Heart right ventricle (tissue), 16 donors: ENCODE results near the gene TDRD10. TPM values are rescaled to one million over a fixed set of nuclear protein-coding genes. Genes with fewer than 3 reads are reported as not detected.

Experiments
- ATAC-seq, 8 donors: fragments of 200-7000 bp; cut with Tn5 transposase; one replicate each; pipeline ENCODE4 v1.9.1; 2020; ENCODE audit warnings: mild to moderate bottlenecking in 8 of 8, moderate library complexity in 8 of 8, moderate number of reproducible peaks in 1 of 8
- DNase-seq, 2 donors: peaks; one replicate each; pipeline ENCODE4 v3.0.0-alpha.2; 2020
- H3K27ac ChIP-seq, 10 donors: fragments of 200-600 bp; sonication (generic) in 2 of 10; one replicate each; pipeline versions ENCODE4 v1.5.0 to v1.8.0; 2020 to 2022; ENCODE audit warnings: mild to moderate bottlenecking in 3 of 10
- H3K27me3 ChIP-seq, 7 donors: fragments of 200-600 bp; one replicate each; pipeline ENCODE4 v1.8.0; 2021 to 2022; ENCODE audit warnings: mild to moderate bottlenecking in 2 of 7
- H3K36me3 ChIP-seq, 9 donors: fragments of 200-600 bp; sonication (generic) in 1 of 9; one replicate each; pipeline versions ENCODE4 v1.5.0 to v1.8.0; 2020 to 2022; ENCODE audit warnings: mild to moderate bottlenecking in 2 of 9
- H3K4me1 ChIP-seq, 9 donors: fragments of 200-600 bp; sonication (generic) in 1 of 9; one replicate each; pipeline versions ENCODE4 v1.5.0 to v1.8.0; 2020 to 2022; ENCODE audit warnings: mild to moderate bottlenecking in 4 of 9
- H3K4me3 ChIP-seq, 10 donors: fragments of 200-600 bp; sonication (generic) in 2 of 10; one replicate each; pipeline versions ENCODE4 v1.5.0 to v1.8.0; 2020 to 2022; ENCODE audit warnings: mild to moderate bottlenecking in 7 of 10, moderate library complexity in 2 of 10
- H3K9me3 ChIP-seq, 11 donors: fragments of 200-600 bp in 10 of 11; sonication (generic) in 2 of 11; one replicate each; pipeline versions ENCODE4 v1.5.0 to v1.8.0; 2013 to 2022; ENCODE audit warnings: mild to moderate bottlenecking in 2 of 11, control low read depth in 1 of 11, moderate library complexity in 1 of 11
- CTCF ChIP-seq, 9 donors: fragments of 200-600 bp; sonication (generic) in 2 of 9; IDR thresholded peaks; one replicate each; pipeline versions ENCODE4 v1.5.0 to v1.8.0; 2021 to 2022; ENCODE audit warnings: antibody characterized with exemption in 9 of 9, mild to moderate bottlenecking in 5 of 9, moderate library complexity in 1 of 9
- WGBS, 2 donors: extraction: QIAGEN DNeasy Blood & Tissue Kit; methylation state at CpG; one replicate each; pipeline ENCODE4 v1.1.7; 2013; ENCODE audit warnings: inconsistent platforms in 1 of 2; 5-methylcytosine and 5-hydroxymethylcytosine counted together
- intact Hi-C, 10 donors: fragments of 100-400 bp; cut with DNase I; formaldehyde crosslinking; loops; one replicate each; pipeline versions ENCODE4 v1.11.1 to v1.14.2; 2022
- polyA plus RNA-seq, 2 donors: library from polyadenylated mRNA; stranded (reverse); fragments of 200-250 nt; gene quantifications; one replicate each; pipeline ENCODE4 v1.2.3, GENCODE V29; 2013
- total RNA-seq, 10 donors: library from RNA; stranded (reverse); fragmentation: NEBNext Ultra II Directional in 3 of 10; extraction: Animal tissue kit (Norgen Biotek cat#: 25700) in 3 of 10; gene quantifications; one replicate each; pipeline versions ENCODE4 v1.2.1 to v1.2.4, GENCODE V29; 2021 to 2023
- donor health status: Arrhythmogenic right ventricular cardiomyopathy.
- donor health status: ischemic (EF 13 %, LVEDD 7.1; RV severe dilation, severe dysfunction).
- donor health status: healthy with polysubstance abuse.
- donor health status: DM: no; HTN: yes; CAD: no.
- donor health status: DM: no; HTN: no; CAD: no.
- donor health status: ischemic (EF 25% LVEDD 6.9; RV normal size, moderate dysfunction).
- donor health status: ischemic (EF 25% LVEDD 5.7; RV mildly dilated, moderate dysfunction).
- donor health status: healthy.
- donor health status: DM: yes; HTN: yes; CAD: no.
- donor health status: Ischemic cardiomyopathy.
- donor health status: ischemic (EF 35%, LVEDD 5.7; RV mildly dilated, moderate dysfunction).
- donor health status: nonischemic (EF 11% LVEDD 7.7; RV severe dilation, severe dysfunction).
- donor health status: DM: yes; HTN: yes; CAD: no.
- donor health status: PGD.
- donor health status: ischemic (EF 29% LVEDD 5.4; RV normal size, mild dysfunction).
- donor health status: nonischemic (EF 23%, LVEDD 6.1; RV moderate dilation, normal function).

Gene TDRD10
- total and polyA plus RNA-seq, 12 donors, result 1.1 to 13.3 (median 2.0) TPM

GRCh38 chr1:154503898-154504297, 1.9 kb downstream of the TDRD10 start:
- H3K27me3 ChIP-seq, result peaks cover 0 to 64% (median 27%) of the 10 kb centered on the region in 7 donors
- intact Hi-C loops, result no loop called here
- WGBS, 2 donors, result 77 to 81% methylated on average over 5 of the region's 5 CpGs

GRCh38 chr1:154512760-154513159, 10.7 kb downstream of the TDRD10 start:
- no peak for TF ChIP-seq CTCF (IDR thresholded peaks at IDR 0.05)
- WGBS, 2 donors, result 88 to 91% methylated on average over 3 of the region's 3 CpGs
- H3K4me1 ChIP-seq, result no peaks in the 10 kb centered on the region
- intact Hi-C loops, result no loop called here
- peaks cover 0 to 18% (median 0%) of the 10 kb centered on the region in 9 donors for H3K36me3 ChIP-seq
- H3K9me3 ChIP-seq, result no peaks in the 10 kb centered on the region
- DNase-seq, result no peak
- no peak for ATAC-seq
- no peak overlapping the region for H3K27ac ChIP-seq
- peaks cover 0 to 1% (median 0%) of the 10 kb centered on the region in 7 donors for H3K27me3 ChIP-seq
- H3K4me3 ChIP-seq, result no peak overlapping the region

More at GRCh38 chr1:154503898-154504297, 1.9 kb downstream of the TDRD10 start:
- Histone ChIP-seq H3K9me3 (peaks cover 0 to 13% (median 0%) of the 10 kb centered on the region in 11 donors), H3K4me1 (peaks cover 0 to 17% (median 13%) of the 10 kb centered on the region in 9 donors), H3K4me3 (no peak overlapping the region), H3K36me3 (peaks cover 0 to 5% (median 0%) of the 10 kb centered on the region in 9 donors), H3K27ac (no peak overlapping the region)
- no peak for TF ChIP-seq CTCF (IDR thresholded peaks at IDR 0.05)
- DNase-seq (no peak), ATAC-seq (no peak)

GRCh38 chr1:154514066-154514553, 12.1 kb downstream of the TDRD10 start:
- no peaks in the 10 kb centered on the region for H3K9me3 ChIP-seq
- H3K4me1 ChIP-seq, result peaks cover 0 to under 1% (median 0%) of the 10 kb centered on the region in 9 donors
- whole genome bisulfite sequencing, 2 donors, result 89% methylated on average over 7 of the region's 7 CpGs
- ATAC-seq, result no peak
- no peaks in the 10 kb centered on the region for H3K27me3 ChIP-seq
- H3K27ac ChIP-seq, result no peak overlapping the region
- H3K4me3 ChIP-seq, result no peak overlapping the region
- peaks cover 0 to 18% (median 0%) of the 10 kb centered on the region in 9 donors for H3K36me3 ChIP-seq
- TF ChIP-seq CTCF (IDR thresholded peaks at IDR 0.05), result no peak
- DNase-seq, result no peak
- intact Hi-C loops, result no loop called here

GRCh38 chr1:154517661-154518060, 15.6 kb downstream of the TDRD10 start:
- DNase-seq, result no peak
- H3K4me3 ChIP-seq, result no peak overlapping the region
- 97 to 98% methylated on average over 11 of the region's 11 CpGs for WGBS, 2 donors
- intact Hi-C loops, result no loop called here
- no peak for TF ChIP-seq CTCF (IDR thresholded peaks at IDR 0.05)
- no peak for ATAC-seq
- no peaks in the 10 kb centered on the region for H3K9me3 ChIP-seq
- no peaks in the 10 kb centered on the region for H3K27me3 ChIP-seq
- H3K36me3 ChIP-seq, result peaks cover 0 to 10% (median 0%) of the 10 kb centered on the region in 9 donors
- peaks cover 5 to 32% (median 23%) of the 10 kb centered on the region in 9 donors for H3K4me1 ChIP-seq
- H3K27ac ChIP-seq, result no peak overlapping the region
